Amniotic stem cell (primary cell): ENCODE data around the gene PTPRH.
"Not testable (repeated sequence)": the region's sequence is repeated elsewhere in the genome, so short reads cannot be mapped to it uniquely, and the experiment has no call there.

ENCODE experiments used
- DNase-seq: peaks from one replicate; lab custom pipeline; 2025; lab: John Stamatoyannopoulos, UW

Gene PTPRH

DNA sequence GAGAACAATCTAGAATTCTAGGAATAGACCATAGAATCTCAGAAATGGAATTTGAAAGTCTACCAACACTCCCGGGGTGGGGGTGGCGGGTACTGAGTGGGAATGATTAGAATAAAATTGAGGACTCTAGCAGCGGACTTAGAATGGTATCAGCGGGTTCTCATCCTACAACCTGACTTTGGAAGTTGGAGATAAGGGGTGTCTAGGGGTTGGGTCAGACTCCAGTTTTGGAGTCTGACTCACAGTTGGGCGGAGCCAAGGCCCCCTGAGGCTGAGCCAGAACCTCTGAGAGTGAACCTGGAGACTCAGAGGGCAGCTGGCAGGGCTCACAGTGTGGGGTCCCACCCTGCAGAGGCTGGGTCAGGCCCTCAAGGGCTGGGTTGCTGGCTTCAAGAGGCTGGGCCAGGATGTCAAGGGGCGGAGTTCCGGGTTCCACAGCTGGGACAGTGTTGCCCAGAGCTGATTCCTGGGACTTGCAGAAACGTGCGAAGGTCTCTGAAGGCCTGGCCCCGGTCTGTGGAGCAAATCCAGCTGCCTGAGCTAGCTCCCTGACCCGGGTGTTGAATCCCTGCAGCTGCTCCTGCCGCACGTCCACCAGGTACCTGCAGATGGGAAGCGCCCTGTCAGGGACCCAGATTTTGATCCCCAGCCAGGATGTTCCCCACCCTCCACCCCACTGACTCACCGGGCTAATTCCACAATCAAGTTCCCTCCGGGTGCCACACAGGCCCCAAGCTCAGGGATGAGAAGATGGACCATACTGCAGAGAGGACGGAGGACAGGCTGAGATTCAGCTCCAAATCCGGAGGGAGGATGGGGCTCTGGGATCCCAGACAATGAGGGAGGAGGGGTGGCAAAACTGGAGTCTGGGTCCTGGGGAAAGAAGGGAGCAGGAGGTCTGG lies 50.2 kb downstream of the PTPRH start:
- DNase-seq = no peak

DNA sequence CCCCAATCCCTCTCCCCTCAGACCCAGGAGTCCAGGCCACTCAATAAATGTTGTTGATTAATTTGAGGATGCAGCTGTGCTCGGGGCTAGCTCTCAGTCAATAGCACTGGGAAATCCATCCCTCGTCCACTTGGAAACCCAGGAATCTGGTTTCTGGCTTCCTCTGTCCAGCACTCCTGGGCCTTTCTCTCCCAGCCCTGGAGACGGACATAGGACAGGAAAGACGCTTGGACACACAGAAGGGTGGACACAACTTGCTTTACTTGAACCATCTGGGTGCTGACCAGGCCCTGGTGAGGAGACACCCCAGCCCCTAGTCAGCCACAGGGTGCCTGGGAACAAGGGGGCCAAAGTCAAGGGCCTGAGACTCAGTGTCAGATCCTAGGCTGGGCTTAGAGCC lies 50.9 kb downstream of the PTPRH start:
- DNase-seq = no peak

DNA sequence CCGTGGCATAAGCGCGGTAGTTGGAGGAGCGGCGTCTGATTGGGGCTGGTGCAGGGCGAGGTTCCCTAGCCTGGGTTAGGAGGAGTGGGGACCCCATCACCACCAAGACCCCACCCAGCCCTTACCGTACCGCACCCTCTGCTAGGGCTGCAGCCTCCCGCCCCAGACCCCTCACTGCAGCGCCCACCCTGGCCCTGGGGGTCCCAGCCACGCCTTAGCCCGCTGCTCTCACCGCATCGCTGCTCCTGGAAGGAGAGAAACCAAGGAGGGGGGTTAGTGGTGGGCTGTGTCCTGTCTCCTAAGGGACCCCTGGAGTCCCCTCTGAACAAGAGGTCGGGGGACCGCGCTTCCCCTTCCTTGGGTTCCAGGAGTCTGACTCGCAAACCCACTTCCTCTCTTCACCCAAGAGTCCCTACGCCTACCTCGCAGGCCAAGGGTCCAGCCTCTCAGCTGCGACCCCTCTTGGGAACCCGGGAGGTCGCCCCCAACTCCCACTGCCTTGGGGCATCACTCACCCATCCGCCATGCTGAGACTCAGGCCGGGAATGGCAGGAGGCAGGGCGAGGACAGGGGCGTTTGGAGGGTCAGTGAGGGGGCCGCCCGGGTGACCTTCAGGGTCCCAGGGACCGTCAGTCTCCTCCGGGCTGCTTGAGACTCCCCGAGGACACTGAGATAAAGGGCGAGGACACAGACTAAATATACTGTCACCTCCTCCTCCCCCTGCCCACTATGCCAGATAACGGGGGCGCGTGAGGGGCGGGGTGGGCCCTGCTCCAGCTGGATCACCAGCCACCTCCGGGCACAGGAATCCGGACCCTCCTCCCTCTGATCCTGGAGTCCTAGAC lies 52.0 kb downstream of the PTPRH start, which contains the start of gene TNNI3:
TNNI3 (minus strand) TSS at position 669 of the 845 bp plus-strand sequence; CDS start at position 526, 143 bp downstream.
- no peak for DNase-seq

- no peak for DNase-seq
These were observed 52.9 kb downstream of the PTPRH start for GRCh38 chr19:55156202-55157063.

- not testable (repeated sequence) for DNase-seq
These were observed 53.5 kb downstream of the PTPRH start for GRCh38 chr19:55155784-55156183.

- no peak for DNase-seq
These were observed 55.5 kb downstream of the PTPRH start for GRCh38 chr19:55153652-55154264.

- DNase-seq = no peak
These were observed 57.3 kb downstream of the PTPRH start for GRCh38 chr19:55152017-55152416.

GRCh38 chr19:55149078-55150003 lies 60.0 kb downstream of the PTPRH start, which contains the start of gene TNNT1:
Gene TNNT1, minus strand, starts transcription at chr19:55149206. Its CDS starts 2,049 bp downstream, at chr19:55147157.
- DNase-seq = no peak

DNA sequence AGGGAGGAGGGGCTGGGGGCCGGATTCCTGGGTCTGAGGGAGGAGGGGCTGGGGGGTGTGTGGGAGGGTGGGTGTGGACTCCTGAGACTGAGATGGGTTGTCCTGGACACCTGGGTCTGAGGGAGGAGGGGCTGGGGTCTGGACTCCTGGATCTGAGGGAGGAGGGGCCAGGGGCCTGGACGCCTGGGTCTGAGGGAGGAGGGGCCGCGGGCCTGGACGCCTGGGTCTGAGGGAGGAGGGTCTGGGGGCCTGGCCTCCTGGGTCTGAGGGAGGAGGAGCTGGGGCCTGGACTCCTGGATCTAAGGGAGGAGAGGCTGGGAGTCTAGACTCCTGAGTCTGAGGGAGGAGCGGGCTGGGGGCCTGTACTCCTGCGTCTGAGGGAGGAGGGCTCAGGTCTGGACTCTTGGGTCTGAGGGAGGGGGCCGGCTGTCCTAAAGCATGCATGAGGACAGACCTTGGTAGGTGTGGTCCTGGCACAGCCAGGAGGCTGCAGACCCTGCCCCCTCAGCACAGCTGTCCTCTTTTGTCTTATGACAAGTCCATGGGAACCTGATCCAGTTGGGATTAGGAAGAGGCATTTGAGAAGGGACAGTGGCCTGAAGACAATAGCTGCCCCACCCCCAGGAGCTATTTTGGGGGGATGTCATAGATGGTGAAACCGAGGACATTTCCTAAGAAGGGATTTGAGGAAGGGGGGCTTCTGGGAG lies 61.6 kb downstream of the PTPRH start:
- DNase-seq = no peak

DNA sequence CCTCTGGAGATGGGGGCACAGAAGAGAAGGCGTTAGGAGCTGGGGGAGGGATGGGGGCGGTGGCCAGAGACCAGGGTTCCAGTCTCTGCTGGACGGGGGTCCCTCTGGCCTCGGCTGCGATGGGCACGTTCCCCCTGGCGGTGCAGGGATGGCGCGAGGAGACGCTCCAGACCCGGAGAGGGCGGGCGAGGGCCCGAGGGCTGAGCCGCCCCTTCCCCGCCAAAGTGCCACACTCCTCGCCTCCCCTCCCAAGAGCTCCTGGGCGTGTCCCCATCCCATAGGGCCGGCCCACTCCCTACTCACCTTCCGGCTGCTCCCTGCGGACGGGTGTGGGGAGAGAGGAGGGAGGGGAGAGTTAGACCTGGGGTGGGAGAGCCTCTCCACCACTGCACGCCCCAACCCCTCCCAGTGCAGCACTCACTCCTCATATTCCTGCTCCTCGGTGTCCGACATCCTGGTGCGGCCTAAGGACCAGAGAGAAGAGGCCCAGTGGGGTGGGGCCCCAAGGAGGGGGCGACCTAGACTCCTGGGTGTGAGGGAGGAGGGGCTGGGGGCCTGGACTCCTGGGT lies 62.5 kb downstream of the PTPRH start:
- DNase-seq = no peak

- no peak for DNase-seq
These were observed 63.1 kb downstream of the PTPRH start for GRCh38 chr19:55146078-55146704.

DNA sequence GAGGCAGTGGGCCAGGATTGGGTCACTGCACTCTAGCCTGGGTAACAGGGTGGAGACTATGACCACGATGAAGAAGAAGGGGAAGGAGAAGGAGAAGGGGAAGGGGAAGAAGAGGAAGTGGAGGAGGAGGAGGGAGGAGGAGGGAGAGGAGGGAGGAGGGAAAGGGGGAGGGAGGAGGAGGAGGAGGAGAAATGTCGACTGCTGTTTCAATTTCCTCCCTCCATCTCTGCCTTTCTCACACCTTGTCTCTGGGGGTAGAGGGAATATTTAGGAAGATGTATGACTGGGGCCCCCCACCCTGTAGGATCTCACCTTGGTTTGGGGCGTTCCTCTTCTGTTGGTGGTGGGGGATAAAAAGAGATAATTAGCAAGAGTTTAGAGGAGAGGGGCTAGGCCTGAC lies 64.1 kb downstream of the PTPRH start:
- no peak for DNase-seq

- no peak for DNase-seq
These were observed 67.6 kb downstream of the PTPRH start for GRCh38 chr19:55141696-55142095.

DNA sequence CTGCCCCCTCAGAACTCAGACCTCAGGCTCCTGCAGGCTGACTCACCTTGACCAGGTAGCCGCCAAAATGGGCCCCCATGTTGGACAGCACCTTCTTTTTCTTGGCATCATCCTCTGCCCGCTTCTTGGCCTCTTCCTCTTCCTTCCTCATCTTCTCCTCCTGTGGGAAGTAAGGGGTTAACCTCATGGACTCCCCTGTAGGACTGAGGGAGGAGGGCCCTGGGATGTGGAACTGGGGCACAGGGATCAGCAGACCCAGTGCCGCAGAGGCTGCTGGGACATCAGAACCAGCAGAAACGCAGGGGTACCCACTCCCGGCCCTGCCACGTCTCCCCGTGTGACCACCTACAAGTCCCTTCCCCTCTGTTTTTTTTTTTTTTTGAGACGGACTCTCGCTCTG lies 71.4 kb downstream of the PTPRH start:
- DNase-seq = no peak

DNA sequence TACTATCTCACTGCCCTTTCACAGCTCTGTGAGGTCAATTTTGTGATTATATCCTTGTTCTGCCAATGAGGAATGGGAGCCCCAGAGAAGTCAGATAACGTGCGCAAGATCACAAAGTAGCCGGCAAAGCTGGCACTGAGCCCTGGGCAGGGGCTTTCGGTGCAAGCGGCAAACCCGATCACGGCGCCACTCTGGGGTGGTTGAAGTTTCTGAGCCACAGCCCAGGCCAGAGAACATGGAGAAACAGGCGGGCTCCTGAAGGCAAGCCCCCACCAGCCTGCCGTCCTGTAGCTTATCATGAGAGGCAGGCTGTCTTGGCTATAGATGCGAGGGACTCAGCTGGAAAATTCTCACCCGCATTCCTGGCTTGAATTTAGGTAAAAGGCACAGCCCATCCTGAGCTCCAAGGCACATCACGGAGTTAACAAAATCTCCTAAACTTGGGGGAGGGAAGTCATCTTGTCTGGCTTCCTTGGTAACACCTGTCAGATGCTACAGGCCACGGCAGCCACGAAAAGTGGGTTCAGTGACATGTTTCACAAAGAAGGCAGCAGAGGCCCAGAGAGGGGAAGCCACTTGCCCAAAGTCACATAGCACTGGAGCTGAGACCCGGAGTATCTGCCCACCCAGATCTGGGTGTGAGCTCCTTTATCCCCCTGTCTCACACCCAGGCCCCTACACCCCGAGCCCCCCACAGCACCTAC lies 72.8 kb downstream of the PTPRH start:
- no peak for DNase-seq

DNA sequence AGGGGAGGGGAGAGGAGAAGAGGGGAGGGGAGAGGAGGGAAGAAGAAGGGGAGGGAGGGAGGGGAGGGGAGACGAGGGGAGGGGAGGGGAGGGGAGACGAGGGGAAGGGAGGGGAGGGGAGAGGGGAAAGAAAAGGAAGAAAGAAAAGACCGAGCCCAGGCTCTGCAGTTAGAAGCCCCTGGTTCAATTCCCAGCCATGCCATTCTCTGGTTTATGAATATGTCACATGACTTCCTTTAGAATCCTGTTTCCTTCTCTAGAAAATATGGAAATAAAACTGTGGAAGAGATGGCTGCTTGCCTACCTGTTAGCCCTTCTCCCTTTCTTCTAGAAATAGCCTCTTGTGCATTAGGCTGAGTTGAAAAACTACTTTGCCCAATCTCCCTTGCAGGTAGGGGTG lies 74.6 kb downstream of the PTPRH start:
- DNase-seq = no peak

DNA sequence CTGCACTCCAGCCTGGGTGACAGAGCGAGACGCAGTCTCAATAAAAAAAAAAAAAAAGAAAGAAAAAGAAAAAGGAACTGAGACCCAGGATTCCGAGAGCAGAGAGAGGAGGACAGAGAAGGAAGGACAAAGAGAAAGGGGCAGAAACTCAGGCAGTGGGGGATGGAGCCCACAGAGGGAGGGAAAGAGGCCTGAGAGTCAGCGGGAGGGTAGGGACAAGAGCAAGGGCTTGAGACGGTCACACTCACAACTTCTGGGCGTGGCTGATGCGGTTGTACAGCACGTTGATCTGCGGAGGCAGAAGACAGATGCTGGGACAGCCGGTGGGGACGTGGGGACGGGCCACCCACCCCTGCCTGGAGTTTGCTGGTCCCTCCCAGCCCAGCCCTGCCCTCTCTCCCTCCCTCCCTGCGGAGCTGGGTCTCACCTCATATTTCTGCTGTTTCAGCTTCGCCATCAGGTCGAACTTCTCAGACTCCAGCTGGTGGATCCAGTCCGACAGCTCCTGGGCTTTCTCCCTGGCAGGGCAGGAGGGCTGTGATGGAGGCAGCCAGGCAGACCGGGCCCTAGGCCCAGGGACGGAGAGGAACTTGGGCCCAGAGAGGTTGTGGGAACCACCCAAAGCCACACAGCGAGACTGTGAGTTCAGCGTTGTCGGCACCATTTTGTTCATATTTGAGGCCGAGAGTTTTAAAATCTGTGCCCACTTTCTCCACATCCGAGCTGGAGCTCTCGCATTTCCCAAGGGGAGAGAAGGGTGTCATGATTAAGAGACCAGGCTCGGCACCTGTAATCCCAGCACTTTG lies 75.5 kb downstream of the PTPRH start:
- no peak for DNase-seq
